ENCODE measurements around the gene UBTFL1. TPM values are rescaled to one million over a fixed set of nuclear protein-coding genes. Genes with fewer than 3 reads are reported as not detected.

Gene UBTFL1, protein sequence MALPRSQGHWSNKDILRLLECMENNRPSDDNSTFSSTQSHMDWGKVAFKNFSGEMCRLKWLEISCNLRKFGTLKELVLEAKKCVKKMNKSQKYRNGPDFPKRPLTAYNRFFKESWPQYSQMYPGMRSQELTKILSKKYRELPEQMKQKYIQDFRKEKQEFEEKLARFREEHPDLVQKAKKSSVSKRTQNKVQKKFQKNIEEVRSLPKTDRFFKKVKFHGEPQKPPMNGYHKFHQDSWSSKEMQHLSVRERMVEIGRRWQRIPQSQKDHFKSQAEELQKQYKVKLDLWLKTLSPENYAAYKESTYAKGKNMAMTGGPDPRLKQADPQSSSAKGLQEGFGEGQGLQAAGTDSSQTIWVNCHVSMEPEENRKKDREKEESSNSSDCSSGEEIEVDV
- total RNA-seq = not detected in 2 replicates

DNA sequence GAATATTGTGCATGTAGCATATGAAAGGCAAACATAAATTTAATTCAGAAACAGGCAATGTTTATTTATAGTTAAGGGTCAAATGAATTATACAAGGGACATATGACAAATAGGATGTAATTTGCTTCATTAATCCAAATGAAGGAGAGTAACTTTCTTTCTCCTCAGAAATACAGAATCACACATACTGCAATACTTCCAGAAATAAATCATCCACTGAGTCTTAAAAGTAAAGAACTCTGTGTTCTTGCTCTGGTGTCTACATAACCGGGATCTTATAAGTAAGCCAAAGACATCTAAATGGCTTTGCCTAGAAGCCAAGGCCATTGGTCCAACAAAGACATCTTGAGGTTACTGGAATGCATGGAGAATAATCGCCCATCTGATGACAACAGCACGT lies at the start of gene UBTFL1:
UBTFL1 (plus strand) TSS at position 301 of the 400 bp plus-strand sequence; CDS start at position 301, 0 bp downstream.

DNA sequence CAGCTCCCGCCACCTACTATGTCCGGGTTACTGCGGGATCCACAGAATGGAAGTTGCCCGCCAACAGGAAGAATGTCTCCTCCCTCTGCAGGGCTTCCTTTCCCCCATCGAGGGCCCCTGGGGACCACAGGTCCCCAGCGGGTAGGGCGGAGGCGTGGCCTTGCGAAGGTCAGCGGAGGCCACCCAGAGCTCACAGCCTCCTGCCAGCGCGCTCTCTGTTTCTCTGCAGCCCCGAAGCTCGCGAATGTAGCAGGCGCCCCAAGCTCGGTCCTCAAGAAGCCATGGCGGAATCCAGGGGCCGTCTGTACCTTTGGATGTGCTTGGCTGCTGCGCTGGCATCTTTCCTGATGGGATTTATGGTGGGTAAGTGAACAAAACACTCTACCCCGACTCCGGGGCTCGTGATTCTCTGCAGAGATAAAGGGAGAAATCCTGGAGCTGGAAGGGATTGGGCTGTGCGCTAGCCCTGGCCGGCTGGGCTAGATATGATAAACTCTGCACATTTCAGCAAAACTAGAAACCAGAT lies 48.8 kb downstream of the UBTFL1 start, which contains the start of gene NAALAD2:
NAALAD2 (plus strand) TSS at position 186 of the 526 bp plus-strand sequence; CDS start at position 282, 96 bp downstream.

Small RNA genes lying within 50 kb of the gene (small RNA-seq; reads per million reads assigned to genes)
- gene AP000827.1 (not detected), gene RF00275 (not detected)

Other genes starting within 250 kb of the UBTFL1 start
- not detected in 2 replicates for gene TRIM64B, start 207.5 kb upstream of the UBTFL1 start, total RNA-seq
- gene TRIM49D1, start 163.7 kb upstream of the UBTFL1 start, total RNA-seq = not detected in 2 replicates
- not detected in 2 replicates for gene TRIM49D2, start 161.9 kb upstream of the UBTFL1 start, total RNA-seq
- not detected in 2 replicates for gene TRIM64, start 119.9 kb upstream of the UBTFL1 start, total RNA-seq
- gene TRIM49C, start 54.8 kb upstream of the UBTFL1 start, total RNA-seq = not detected in 2 replicates
- 0.29 TPM in 1 of 2 replicates, not detected in the other for gene NAALAD2, start 48.7 kb downstream of the UBTFL1 start, total RNA-seq
- 20.3 and 34.4 TPM in 2 replicates for gene CHORDC1, start 137.1 kb downstream of the UBTFL1 start, total RNA-seq